Caco-2 (cell line): Measurements from ENCODE around the gene CARNS1. TPM values are rescaled to one million over a fixed set of nuclear protein-coding genes. Genes with fewer than 3 reads are reported as not detected.

Source experiments
- BruUV-seq: library from RNA; stranded (reverse); fragments of 400-500 nt; replicated peaks from 2 replicates; lab custom pipeline; 2021; lab: Mats Ljungman, UMichigan
- CTCF ChIA-PET: fragments of 300-600 bp; sonication (Branson Sonifier 250); formaldehyde crosslinking; loops from one replicate; lab custom pipeline; 2022; ENCODE audit warnings: antibody characterized with exemption; lab: Charles Lee
- POLR2A ChIA-PET: fragments of 300-600 bp; sonication (Branson Sonifier 250); formaldehyde crosslinking; loops from one replicate; lab custom pipeline; 2022; ENCODE audit warnings: antibody characterized with exemption; lab: Charles Lee
- DNase-seq, 2 experiments: peaks; one replicate each; pipeline versions ENCODE4 v3.0.0 to v3.0.0-alpha.2; 2020 to 2022
- H3K27me3 ChIP-seq: replicated peaks from 2 replicates; pipeline ENCODE4 v1.6.0; 2011; ENCODE audit warnings: low read length; ENCODE audit not compliant: control insufficient read depth, insufficient read depth
- H3K36me3 ChIP-seq: 2 replicates; pipeline ENCODE4 v1.5.1; 2011; ENCODE audit warnings: low read length; ENCODE audit not compliant: control insufficient read depth, insufficient read depth
- H3K4me1 ChIP-seq: fragments of 250-450 bp; sonication (Bioruptor Pico); 2 replicates; pipeline ENCODE4 v1.5.1; 2020; ENCODE audit warnings: mild to moderate bottlenecking
- H3K4me3 ChIP-seq: 2 replicates; pipeline ENCODE4 v1.5.1; 2011; ENCODE audit warnings: low read depth, mild to moderate bottlenecking, control low read depth, low read length
- H3K9me3 ChIP-seq: fragments of 250-450 bp; sonication (Bioruptor Pico); 2 replicates; pipeline ENCODE4 v1.5.1; 2020; ENCODE audit warnings: mild to moderate bottlenecking, moderate library complexity
- H3K27ac Mint-ChIP-seq: one replicate; pipeline ENCODE4 v1.8.0; 2022; ENCODE audit warnings: mixed read lengths; ENCODE audit not compliant: unreplicated experiment
- H3K27me3 Mint-ChIP-seq: one replicate; pipeline ENCODE4 v1.8.0; 2022; ENCODE audit warnings: mixed read lengths; ENCODE audit not compliant: insufficient read depth, unreplicated experiment
- H3K36me3 Mint-ChIP-seq: one replicate; pipeline ENCODE4 v1.8.0; 2022; ENCODE audit warnings: mild to moderate bottlenecking, mixed read lengths; ENCODE audit not compliant: insufficient read depth, unreplicated experiment
- H3K4me1 Mint-ChIP-seq: one replicate; pipeline ENCODE4 v1.8.0; 2022; ENCODE audit warnings: low read depth, mixed read lengths; ENCODE audit not compliant: unreplicated experiment
- H3K4me3 Mint-ChIP-seq: one replicate; pipeline ENCODE4 v1.8.0; 2022; ENCODE audit warnings: mild to moderate bottlenecking, moderate library complexity, mixed read lengths; ENCODE audit not compliant: unreplicated experiment
- H3K9me3 Mint-ChIP-seq: one replicate; pipeline ENCODE4 v1.8.0; 2022; ENCODE audit warnings: mixed read lengths; ENCODE audit not compliant: unreplicated experiment
- intact Hi-C: fragments of 100-400 bp; cut with micrococcal nuclease; formaldehyde crosslinking; loops from one replicate; pipeline ENCODE4 v1.10.0; 2022; ENCODE audit not compliant: unreplicated experiment
- total RNA-seq: library from RNA; stranded (reverse); gene quantifications from 2 replicates; pipeline ENCODE4 v1.2.3, GENCODE V29; 2022
- TF ChIP-seq, protein P1 (sequence below), 2 experiments: fragments of 200-600 bp in 1 of 2; IDR thresholded peaks; 1 replicate in 1 of 2; 2 replicates in 1 of 2; pipeline versions ENCODE4 v1.5.1 to v1.8.0; 2011 to 2022; ENCODE audit warnings: antibody characterized with exemption in 1 of 2, control low read depth in 1 of 2, inconsistent platforms in 1 of 2, low read depth in 1 of 2, low read length in 1 of 2, mild to moderate bottlenecking in 1 of 2, moderate library complexity in 1 of 2; ENCODE audit not compliant: insufficient read depth in 1 of 2, severe bottlenecking in 1 of 2, unreplicated experiment in 1 of 2

The CARNS1 gene
- total RNA-seq, 1 experiment from 2014 or later, result 0.09 TPM

DNA sequence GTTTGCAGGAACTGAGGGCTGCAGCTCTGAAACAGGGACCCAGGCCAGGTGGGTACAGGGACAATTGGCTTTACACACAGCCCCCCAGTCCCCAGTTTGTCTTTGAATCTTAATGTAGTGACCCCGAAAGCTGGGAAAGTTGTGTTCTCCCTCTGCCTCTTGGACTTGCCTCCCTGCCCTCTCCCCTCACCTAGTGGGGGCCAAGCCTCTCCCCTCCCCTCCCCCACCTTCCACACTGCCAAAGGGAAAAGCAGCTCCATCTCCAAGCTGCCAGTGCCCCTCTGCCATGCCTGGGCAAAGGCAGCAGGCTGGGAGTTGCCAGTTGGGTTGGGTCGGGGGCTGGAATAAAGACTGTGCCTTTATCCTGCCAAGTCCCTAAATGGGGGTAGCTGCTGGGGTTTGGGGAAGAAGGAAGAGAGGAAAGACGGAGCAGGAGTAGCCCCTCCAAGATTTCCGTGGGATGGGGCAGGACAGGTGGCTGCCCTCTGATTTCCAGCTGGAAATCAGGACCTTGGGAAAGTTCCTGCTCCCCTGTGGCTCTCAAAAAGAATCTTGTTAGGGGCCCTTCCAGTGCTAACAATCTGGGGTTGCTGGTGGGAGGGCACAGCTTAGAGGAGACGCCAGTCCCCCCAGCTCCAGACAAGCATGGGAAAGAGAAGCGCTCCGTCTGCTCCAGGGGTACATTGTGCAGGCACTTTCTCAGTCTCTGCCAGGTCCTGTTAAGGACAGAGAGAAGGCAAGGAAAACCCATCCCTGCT, 39.2 kb upstream of the CARNS1 start:
- no TSS peak for BruUV-seq
- ChIA-PET CTCF (interaction anchor here (0.9 to 21.4 kb wide), 4 partner anchors 13 to 31 kb away, joined by 3 to 775 read pairs (median 6); partner anchors contain the start of genes POLD4 and PPP1CA), POLR2A (interaction anchor here (1.1 kb wide), 1 partner anchor 16 kb away, joined by 4 read pairs; the partner anchor contains the start of gene RAD9A)
- Histone ChIP-seq H3K4me3 (no peak overlapping the region), H3K27me3 (no peaks in the 10 kb centered on the region), H3K36me3 (no peaks in the 10 kb centered on the region), H3K4me1 (peaks cover 38% of the 10 kb centered on the region), H3K9me3 (no peaks in the 10 kb centered on the region)
- Mint-ChIP-seq H3K9me3 (no peaks in the 10 kb centered on the region), H3K4me3 (no peak overlapping the region), H3K4me1 (no peaks in the 10 kb centered on the region), H3K27me3 (no peaks in the 10 kb centered on the region), H3K36me3 (peaks cover 8% of the 10 kb centered on the region), H3K27ac (no peak overlapping the region)
- no peak for DNase-seq
- TF ChIP-seq, protein P1, sequence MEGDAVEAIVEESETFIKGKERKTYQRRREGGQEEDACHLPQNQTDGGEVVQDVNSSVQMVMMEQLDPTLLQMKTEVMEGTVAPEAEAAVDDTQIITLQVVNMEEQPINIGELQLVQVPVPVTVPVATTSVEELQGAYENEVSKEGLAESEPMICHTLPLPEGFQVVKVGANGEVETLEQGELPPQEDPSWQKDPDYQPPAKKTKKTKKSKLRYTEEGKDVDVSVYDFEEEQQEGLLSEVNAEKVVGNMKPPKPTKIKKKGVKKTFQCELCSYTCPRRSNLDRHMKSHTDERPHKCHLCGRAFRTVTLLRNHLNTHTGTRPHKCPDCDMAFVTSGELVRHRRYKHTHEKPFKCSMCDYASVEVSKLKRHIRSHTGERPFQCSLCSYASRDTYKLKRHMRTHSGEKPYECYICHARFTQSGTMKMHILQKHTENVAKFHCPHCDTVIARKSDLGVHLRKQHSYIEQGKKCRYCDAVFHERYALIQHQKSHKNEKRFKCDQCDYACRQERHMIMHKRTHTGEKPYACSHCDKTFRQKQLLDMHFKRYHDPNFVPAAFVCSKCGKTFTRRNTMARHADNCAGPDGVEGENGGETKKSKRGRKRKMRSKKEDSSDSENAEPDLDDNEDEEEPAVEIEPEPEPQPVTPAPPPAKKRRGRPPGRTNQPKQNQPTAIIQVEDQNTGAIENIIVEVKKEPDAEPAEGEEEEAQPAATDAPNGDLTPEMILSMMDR (IDR thresholded peaks at IDR 0.05; ENCODE audit: insufficient read depth in 1 of 2, low read depth in 1 of 2, low read length in 1 of 2, severe bottlenecking in 1 of 2, unreplicated experiment in 1 of 2), result no peak
- intact Hi-C loops, result no loop called here

DNA sequence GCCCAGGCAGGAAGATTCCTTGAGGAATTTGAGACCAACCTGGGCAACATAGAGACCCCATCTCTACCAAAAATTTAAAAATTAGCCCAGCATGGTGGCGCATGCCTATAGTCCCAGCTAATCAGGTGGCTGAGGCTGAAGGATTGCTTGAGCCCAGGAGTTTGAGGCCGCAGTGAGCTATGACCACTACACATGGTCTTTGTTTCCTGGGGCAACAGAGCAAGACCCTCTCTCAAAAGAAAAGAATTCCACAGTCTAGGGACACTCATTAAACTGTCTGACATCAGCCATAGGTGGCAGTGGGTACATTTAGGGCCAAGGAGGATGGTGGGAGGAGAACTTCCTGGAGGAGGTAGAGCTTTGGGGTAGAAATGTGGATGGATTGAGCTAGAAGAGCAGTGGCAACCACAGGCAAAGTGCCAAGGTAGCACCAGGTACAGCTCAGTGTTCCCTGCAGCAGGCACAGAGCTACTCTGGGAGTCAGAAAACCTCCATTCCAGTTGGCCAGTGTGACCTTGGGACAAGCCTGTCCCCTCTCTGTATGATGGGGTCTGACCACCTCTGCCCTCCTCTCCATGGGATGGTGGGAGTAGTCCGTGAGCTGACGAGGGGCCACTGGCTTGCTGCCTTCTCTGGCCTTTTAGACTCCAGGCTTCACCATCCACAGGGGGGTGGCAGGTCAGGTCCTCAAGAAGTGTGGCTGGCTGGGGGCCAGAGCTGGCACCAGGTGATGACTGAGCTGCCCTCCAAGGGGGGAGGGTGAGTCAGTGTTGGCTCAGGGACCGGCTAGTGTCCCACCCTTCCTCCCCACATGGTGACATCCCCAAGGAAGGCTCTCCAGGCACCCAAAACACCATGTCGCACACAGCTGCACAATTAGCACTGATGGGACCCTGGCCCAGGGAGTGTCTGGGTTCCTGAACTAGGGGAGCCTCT, 38.3 kb upstream of the CARNS1 start:
- BruUV-seq, result no TSS peak
- Mint-ChIP-seq H3K4me1 (peaks cover under 1% of the 10 kb centered on the region), H3K9me3 (no peaks in the 10 kb centered on the region), H3K4me3 (no peak overlapping the region), H3K36me3 (peaks cover 8% of the 10 kb centered on the region), H3K27ac (no peak overlapping the region), H3K27me3 (no peaks in the 10 kb centered on the region)
- H3K9me3 ChIP-seq, result no peaks in the 10 kb centered on the region
- intact Hi-C loops, result no loop called here
- no peak overlapping the region for H3K4me3 ChIP-seq
- TF ChIP-seq, protein P1 (IDR thresholded peaks at IDR 0.05; ENCODE audit: insufficient read depth in 1 of 2, low read depth in 1 of 2, low read length in 1 of 2, severe bottlenecking in 1 of 2, unreplicated experiment in 1 of 2), result no peak
- POLR2A ChIA-PET, result interaction anchor here (1.1 kb wide), 1 partner anchor 15 kb away, joined by 4 read pairs; the partner anchor contains the start of gene RAD9A
- CTCF ChIA-PET, result interaction anchor here (0.9 to 21.4 kb wide), 3 partner anchors 20 to 31 kb away, joined by 4 to 775 read pairs (median 8); partner anchors contain the start of genes POLD4 and PPP1CA
- no peak for DNase-seq
- no peaks in the 10 kb centered on the region for H3K27me3 ChIP-seq
- peaks cover 29% of the 10 kb centered on the region for H3K4me1 ChIP-seq
- H3K36me3 ChIP-seq, result no peaks in the 10 kb centered on the region

DNA sequence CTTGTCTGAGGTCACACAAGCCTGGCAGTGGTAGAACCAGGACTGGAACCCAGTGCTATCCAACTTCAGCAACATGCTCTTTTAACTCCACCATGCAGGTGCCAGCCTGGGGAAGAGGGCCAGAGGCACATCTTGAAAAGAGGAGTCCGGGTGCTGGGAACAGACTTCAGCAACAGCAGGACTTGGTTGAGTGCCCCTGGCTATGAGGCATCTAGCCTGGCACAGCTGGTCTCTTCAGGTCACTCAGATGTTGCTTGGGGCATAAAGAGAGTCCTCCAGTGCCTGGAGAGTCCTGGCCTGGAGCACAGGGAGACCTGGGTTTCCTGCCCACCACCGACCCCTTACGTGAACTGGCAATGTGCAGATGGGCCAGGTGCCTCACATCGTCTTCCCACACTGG, 36.9 kb upstream of the CARNS1 start:
- Histone ChIP-seq H3K27me3 (no peaks in the 10 kb centered on the region), H3K36me3 (no peaks in the 10 kb centered on the region), H3K4me1 (peaks cover 28% of the 10 kb centered on the region), H3K4me3 (no peak overlapping the region), H3K9me3 (no peaks in the 10 kb centered on the region)
- no peak overlapping the region for H3K4me3 Mint-ChIP-seq
- no peaks in the 10 kb centered on the region for H3K9me3 Mint-ChIP-seq
- intact Hi-C loops, result no loop called here
- TF ChIP-seq, protein P1 (IDR thresholded peaks at IDR 0.05; ENCODE audit: insufficient read depth in 1 of 2, low read depth in 1 of 2, low read length in 1 of 2, severe bottlenecking in 1 of 2, unreplicated experiment in 1 of 2), result no peak
- DNase-seq, result no peak
- H3K4me1 Mint-ChIP-seq, result peaks cover 6% of the 10 kb centered on the region
- H3K27me3 Mint-ChIP-seq, result no peaks in the 10 kb centered on the region
- ChIA-PET CTCF (interaction anchor here (0.6 to 21.4 kb wide), 4 partner anchors 13 to 36 kb away, joined by 3 to 775 read pairs (median 8); partner anchors contain the start of genes POLD4 and RAD9A), POLR2A (interaction anchor here (1.0 kb wide), 1 partner anchor 13 kb away, joined by 5 read pairs; the partner anchor contains the start of gene RAD9A)
- peaks cover 7% of the 10 kb centered on the region for H3K36me3 Mint-ChIP-seq
- BruUV-seq, result no TSS peak
- H3K27ac Mint-ChIP-seq, result no peak overlapping the region
